ENCODE data around the gene CEBPA.
"Not testable (repeated sequence)": the region's sequence is repeated elsewhere in the genome, so short reads cannot be mapped to it uniquely, and the experiment has no call there.

The CEBPA gene

GRCh38 chr19:33301900-33302174 lies 497 bp downstream of the CEBPA start:
- in situ Hi-C loops (cut with MboI; ENCODE audit: low sequenced_read_pairs) = loop anchor here (5.0 to 10.0 kb wide), 2 partner anchors 57 to 85 kb away; no protein-coding TSS in a partner anchor

GRCh38 chr19:33301144-33301899 lies 1.0 kb downstream of the CEBPA start:
- in situ Hi-C loops (cut with MboI; ENCODE audit: low sequenced_read_pairs) = loop anchor here (5.0 to 10.0 kb wide), 2 partner anchors 57 to 86 kb away; no protein-coding TSS in a partner anchor

GRCh38 chr19:33300894-33301143 lies 1.5 kb downstream of the CEBPA start:
- in situ Hi-C loops (cut with MboI; ENCODE audit: low sequenced_read_pairs) = loop anchor here (5.0 to 10.0 kb wide), 2 partner anchors 56 to 86 kb away; no protein-coding TSS in a partner anchor

GRCh38 chr19:33300009-33300893 lies 2.1 kb downstream of the CEBPA start:
- in situ Hi-C loops (cut with MboI; ENCODE audit: low sequenced_read_pairs) = loop anchor here (5.0 to 10.0 kb wide), 2 partner anchors 55 to 87 kb away; no protein-coding TSS in a partner anchor

GRCh38 chr19:33299051-33299688 lies 3.2 kb downstream of the CEBPA start:
- in situ Hi-C loops (cut with MboI; ENCODE audit: low sequenced_read_pairs) = no loop called here

GRCh38 chr19:33298146-33298911 lies 4.0 kb downstream of the CEBPA start:
- in situ Hi-C loops (cut with MboI; ENCODE audit: low sequenced_read_pairs) = no loop called here

- in situ Hi-C loops (cut with MboI; ENCODE audit: low sequenced_read_pairs) = no loop called here
Observed at GRCh38 chr19:33297401-33298145, 4.8 kb downstream of the CEBPA start.

- in situ Hi-C loops (cut with MboI; ENCODE audit: low sequenced_read_pairs) = no loop called here
Observed at GRCh38 chr19:33296488-33296971, 5.8 kb downstream of the CEBPA start.

GRCh38 chr19:33295621-33296487 lies 6.5 kb downstream of the CEBPA start:
- in situ Hi-C loops (cut with MboI; ENCODE audit: low sequenced_read_pairs) = no loop called here

GRCh38 chr19:33295046-33295445 lies 7.3 kb downstream of the CEBPA start:
- in situ Hi-C loops (cut with MboI; ENCODE audit: low sequenced_read_pairs) = not testable (repeated sequence)

- in situ Hi-C loops (cut with MboI; ENCODE audit: low sequenced_read_pairs) = no loop called here
Observed at GRCh38 chr19:33294058-33294798, 8.1 kb downstream of the CEBPA start.

- in situ Hi-C loops (cut with MboI; ENCODE audit: low sequenced_read_pairs) = no loop called here
Observed at GRCh38 chr19:33293255-33294057, 8.9 kb downstream of the CEBPA start.

- in situ Hi-C loops (cut with MboI; ENCODE audit: low sequenced_read_pairs) = no loop called here
Observed at GRCh38 chr19:33292595-33293254, 9.6 kb downstream of the CEBPA start.

GRCh38 chr19:33291623-33292534 lies 10.5 kb downstream of the CEBPA start:
- in situ Hi-C loops (cut with MboI; ENCODE audit: low sequenced_read_pairs) = no loop called here

- in situ Hi-C loops (cut with MboI; ENCODE audit: low sequenced_read_pairs) = no loop called here
Observed at GRCh38 chr19:33290956-33291622, 11.2 kb downstream of the CEBPA start.

Measured in HL-60/S4 treated with retinoic acid at 250 ng/mL for 4 days and 3 days (cell line).